A549 treated with dexamethasone at 1 μM for 4 hours (cell line): Measurements from ENCODE around the gene KDM4E. TPM values are rescaled to one million over a fixed set of nuclear protein-coding genes. Genes with fewer than 3 reads are reported as not detected.

ENCODE experiments used
- total RNA-seq: library from RNA; stranded (reverse); fragments of 200-300 nt; extraction: Qiagen RNA extraction; gene quantifications from 5 replicates; pipeline ENCODE4 v1.2.3, GENCODE V29; 2022

KDM4E gene
- not detected in 5 replicates for total RNA-seq

DNA sequence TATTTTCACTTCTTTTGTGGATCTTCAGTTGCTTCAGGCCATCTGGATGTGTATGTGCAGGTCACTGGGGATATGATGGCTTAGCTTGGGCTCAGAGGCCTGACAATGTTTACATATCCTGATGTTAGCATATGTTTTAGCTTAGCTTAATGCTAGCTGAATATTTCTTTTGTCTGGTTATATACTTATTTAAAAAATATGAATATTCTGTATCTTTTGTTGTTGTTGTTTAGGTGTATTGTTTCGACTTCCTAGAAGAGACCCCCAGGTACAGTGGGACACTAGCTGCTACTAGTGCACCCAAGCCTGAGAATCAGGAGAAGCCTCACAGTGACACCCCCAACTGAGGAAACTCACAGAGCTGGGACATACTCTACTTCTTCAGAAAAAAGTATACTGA lies at the start of gene KDM4E:
KDM4E (plus strand) TSS at position 301 of the 400 bp plus-strand sequence. CDS start 300 bp downstream, outside the sequence.

GRCh38 chr11:95049122-95049521 lies 24.1 kb downstream of the KDM4E start, which contains the start of gene KDM4F:
KDM4F (plus strand) TSS chr11:95049422.

GRCh38 chr11:95066716-95067038 lies 41.6 kb downstream of the KDM4E start, which contains the start of gene SRSF8:
SRSF8 (plus strand) TSS chr11:95066919; CDS start chr11:95067227, 308 bp downstream.

Other genes starting within 250 kb of the KDM4E start
- gene CWC15, start 51.7 kb upstream of the KDM4E start, total RNA-seq: 26.1 to 34.7 TPM (median 30.3 TPM) in 5 replicates
- 0.31 to 0.53 TPM (median 0.39 TPM) in 5 replicates for gene KDM4D, start 51.5 kb upstream of the KDM4E start, total RNA-seq
- not detected in 5 replicates for gene KDM4F, start 24.2 kb downstream of the KDM4E start, total RNA-seq
- 17.2 to 18.9 TPM (median 17.9 TPM) in 5 replicates for gene SRSF8, start 41.7 kb downstream of the KDM4E start, total RNA-seq
- 14.4 to 18.9 TPM (median 16.7 TPM) in 5 replicates for gene ENDOD1, start 64.6 kb downstream of the KDM4E start, total RNA-seq
- gene SESN3, start 205.9 kb downstream of the KDM4E start, total RNA-seq: 0.05 to 0.23 TPM (median 0.11 TPM) in 5 replicates